ENCODE results near the gene SPATA7. TPM values are rescaled to one million over a fixed set of nuclear protein-coding genes. Genes with fewer than 3 reads are reported as not detected.

The SPATA7 gene
- total and polyA plus RNA-seq, 9 of the 15 experiments (the other 6 are each of a cell fraction or from before 2014, with no cell fraction given) = 0.80 to 3.3 (median 2.5) TPM

GRCh38 chr14:88437658-88438057, 52.2 kb downstream of the SPATA7 start:
- no peak for ATAC-seq
- intact Hi-C loops (cut with micrococcal nuclease) = no loop called here
- 0 out of 4 replicates have a peak, but pooled peaks of 1 of the 2 experiments have one; percentile 14 for TF ChIP-seq RAD21 (CRISPR knock-in tag; conservative IDR thresholded peaks at IDR 0.05 in 1 of 2, IDR thresholded peaks at IDR 0.05 in 1 of 2)
- TF ChIP-seq HMGXB4 (CRISPR knock-in tag; IDR thresholded peaks at IDR 0.05) = no peak
- no peak for TF ChIP-seq ZNF644 (tag; IDR thresholded peaks at IDR 0.05; ENCODE audit: low read depth)
- no peak for TF ChIP-seq ZNF79 (CRISPR knock-in tag; IDR thresholded peaks at IDR 0.05; ENCODE audit: low read depth)
- no peak for TF ChIP-seq ZNF197 (CRISPR knock-in tag; IDR thresholded peaks at IDR 0.05; ENCODE audit: low read depth)
- peak; percentile 10 to 34 (median 15); a peak in 2 of 6 replicates for TF ChIP-seq CTCF (IDR thresholded peaks at IDR 0.05 in 2 of 3, conservative IDR thresholded peaks at IDR 0.05 in 1 of 3; ENCODE audit: insufficient read depth in 2 of 3, low read depth in 1 of 3, low read length in 3 of 3)
- TF ChIP-seq ZNF398 (CRISPR knock-in tag; IDR thresholded peaks at IDR 0.05) = no peak
- H3K4me2 ChIP-seq (ENCODE audit: insufficient read depth, low read length) = no peak overlapping the region
- no peak overlapping the region for H3K4me3 ChIP-seq
- no TSS peak for BruUV-seq (replicated peaks)
- no peaks in the 10 kb centered on the region for H3K79me2 ChIP-seq (ENCODE audit: control insufficient read depth, insufficient read depth, low read length)
- WGBS (ENCODE audit: insufficient coverage, low coverage, missing lambda C conversion rate) = 21% methylated on average over 5 of the region's 5 CpGs
- H3K27me3 ChIP-seq (ENCODE audit: control insufficient read depth in 2 of 2, insufficient read depth in 2 of 2, low read length in 2 of 2) = no peaks in the 10 kb centered on the region
- H3K9ac ChIP-seq (ENCODE audit: insufficient read depth in 1 of 2, low read depth in 2 of 2, low read length in 2 of 2) = no peak overlapping the region
- in situ Hi-C loops (cut with MboI) = no loop called here
- H3K36me3 ChIP-seq (ENCODE audit: control insufficient read depth, insufficient read depth, low read length) = no peaks in the 10 kb centered on the region
- ChIA-PET POLR2A (no interaction called here), CTCF (ENCODE audit: low intra/inter-chr PET ratio) (no interaction called here)
- H4K20me1 ChIP-seq (replicated peaks; ENCODE audit: control insufficient read depth, insufficient read depth, low read length) = no peaks in the 10 kb centered on the region
- no peaks in the 10 kb centered on the region for H3K4me1 ChIP-seq (replicated peaks in 1 of 2; ENCODE audit: control insufficient read depth in 2 of 2, insufficient read depth in 2 of 2, low read length in 2 of 2)
- no peaks in the 10 kb centered on the region for H3K9me1 ChIP-seq (ENCODE audit: control insufficient read depth, insufficient read depth, low read length)
- peak; percentile 54 for FAIRE-seq
- H3K9me3 ChIP-seq (replicated peaks; ENCODE audit: control insufficient read depth, insufficient read depth, low read depth, low read length) = no peaks in the 10 kb centered on the region
- no peak overlapping the region for H2AFZ ChIP-seq (ENCODE audit: low read depth, low read length)
- peak in 1 of 4 experiments; percentile 3 for DNase-seq (ENCODE audit: extremely low read depth in 1 of 4, low spot score in 3 of 4)
- H3K27ac ChIP-seq (ENCODE audit: extremely low read depth, low read depth, low read length) = no peak overlapping the region
